Bronchial epithelial cell (primary cell): ENCODE data around the gene CRACDL. TPM values are rescaled to one million over a fixed set of nuclear protein-coding genes. Genes with fewer than 3 reads are reported as not detected.
"Not testable (repeated sequence)": the region's sequence is repeated elsewhere in the genome, so short reads cannot be mapped to it uniquely, and the experiment has no call there.

Experiments used
- DNase-seq: peaks from one replicate; pipeline ENCODE4 v3.0.0-alpha.2; 2010; ENCODE audit warnings: low read depth
- FAIRE-seq: peaks from 2 replicates; lab custom pipeline; 2011; peaks lifted over from hg19 to GRCh38; lab: Jason Lieb, UNC
- H3K27me3 ChIP-seq: 2 replicates; pipeline ENCODE4 v1.5.1; 2011; ENCODE audit warnings: low read length; ENCODE audit not compliant: control insufficient read depth, insufficient read depth
- H3K36me3 ChIP-seq: 2 replicates; pipeline ENCODE4 v1.5.1; 2011; ENCODE audit warnings: low read length; ENCODE audit not compliant: control insufficient read depth, insufficient read depth
- H3K4me3 ChIP-seq: 2 replicates; pipeline ENCODE4 v1.5.1; 2011; ENCODE audit warnings: mild to moderate bottlenecking, low read depth, low read length, control low read depth
- CTCF ChIP-seq: IDR thresholded peaks from 2 replicates; pipeline ENCODE4 v1.5.1; 2011; ENCODE audit warnings: mild to moderate bottlenecking, moderate library complexity, low read length, control low read depth, inconsistent platforms; ENCODE audit not compliant: insufficient read depth, severe bottlenecking
- total RNA-seq: library from RNA; depleted of rRNA; stranded (reverse); fragments of >200 nt; gene quantifications from 2 replicates; pipeline ENCODE4 v1.2.1, GENCODE V29; 2014

CRACDL gene
- total RNA-seq, 1 donor from 2014 or later: 0.26 TPM

GRCh38 chr2:98901702-98902101 lies 34.3 kb downstream of the CRACDL start:
- no peak overlapping the region for H3K4me3 ChIP-seq
- H3K27me3 ChIP-seq: no peaks in the 10 kb centered on the region
- DNase-seq (no peak), FAIRE-seq (peak; percentile 13)
- no peak for TF ChIP-seq CTCF
- H3K36me3 ChIP-seq: no peaks in the 10 kb centered on the region

GRCh38 chr2:98901291-98901690 lies 34.7 kb downstream of the CRACDL start:
- FAIRE-seq (no peak), DNase-seq (no peak)
- H3K27me3 ChIP-seq: no peaks in the 10 kb centered on the region
- no peak for TF ChIP-seq CTCF
- H3K36me3 ChIP-seq: no peaks in the 10 kb centered on the region
- H3K4me3 ChIP-seq: no peak overlapping the region

GRCh38 chr2:98900721-98901120 lies 35.3 kb downstream of the CRACDL start:
- TF ChIP-seq CTCF: no peak
- H3K4me3 ChIP-seq: no peak overlapping the region
- no peaks in the 10 kb centered on the region for H3K36me3 ChIP-seq
- no peak for FAIRE-seq
- DNase-seq: no peak
- no peaks in the 10 kb centered on the region for H3K27me3 ChIP-seq

- not testable (repeated sequence) for H3K36me3 ChIP-seq, H3K4me3 ChIP-seq, DNase-seq, H3K27me3 ChIP-seq, FAIRE-seq
Measured at GRCh38 chr2:98899703-98900078, 36.3 kb downstream of the CRACDL start.

GRCh38 chr2:98899041-98899702 lies 36.9 kb downstream of the CRACDL start:
- TF ChIP-seq CTCF: no peak
- DNase-seq (no peak), FAIRE-seq (no peak)
- Histone ChIP-seq H3K27me3 (no peaks in the 10 kb centered on the region), H3K4me3 (no peak overlapping the region), H3K36me3 (no peaks in the 10 kb centered on the region)

- DNase-seq: no peak
- no peak for TF ChIP-seq CTCF
- no peak for FAIRE-seq
- no peak overlapping the region for H3K4me3 ChIP-seq
- H3K36me3 ChIP-seq: no peaks in the 10 kb centered on the region
- no peaks in the 10 kb centered on the region for H3K27me3 ChIP-seq
Measured at GRCh38 chr2:98898423-98898841, 37.6 kb downstream of the CRACDL start.
